Umbilical cord (tissue), 2 donors: ENCODE results near the gene STIL. TPM values are rescaled to one million over a fixed set of nuclear protein-coding genes. Genes with fewer than 3 reads are reported as not detected.
A peak's percentile ranks its signal among the peaks of the same experiment; 100 is the strongest.
"Not testable (repeated sequence)": the region's sequence is repeated elsewhere in the genome, so short reads cannot be mapped to it uniquely, and the experiment has no call there.

Experiments used
- DNase-seq: peaks from one replicate; pipeline ENCODE4 v3.0.0-alpha.2; 2015; ENCODE audit warnings: low spot score
- total RNA-seq: library from RNA; depleted of rRNA; stranded (reverse); fragments of >200 nt; gene quantifications from one replicate; pipeline ENCODE4 v1.2.3, GENCODE V29; 2014; ENCODE audit warnings: low replicate concordance; ENCODE audit not compliant: insufficient read depth

Gene STIL
- total RNA-seq, 1 donor from 2014 or later: 3.6 TPM

DNA sequence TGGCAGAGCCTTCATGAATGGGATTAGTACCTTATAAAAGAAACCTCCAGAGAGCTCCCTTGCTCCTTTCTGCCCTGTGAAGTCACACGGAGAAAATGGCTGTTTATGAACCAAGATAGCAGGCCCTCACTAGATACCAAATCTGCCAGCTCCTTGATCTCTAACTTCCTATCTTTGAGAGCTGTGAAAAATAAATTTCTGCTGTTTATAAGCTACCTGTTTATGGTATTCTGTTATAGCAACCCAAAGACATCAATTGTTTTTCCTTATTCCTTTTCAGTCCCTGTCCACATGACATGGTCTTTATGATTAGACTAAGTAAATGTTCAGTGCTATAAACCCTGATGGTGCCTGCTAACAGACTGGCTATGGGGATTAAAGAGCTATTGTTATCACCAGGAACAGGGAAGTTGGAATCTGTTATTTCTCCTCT, 9.7 kb upstream of the STIL start:
- no peak for DNase-seq

DNA sequence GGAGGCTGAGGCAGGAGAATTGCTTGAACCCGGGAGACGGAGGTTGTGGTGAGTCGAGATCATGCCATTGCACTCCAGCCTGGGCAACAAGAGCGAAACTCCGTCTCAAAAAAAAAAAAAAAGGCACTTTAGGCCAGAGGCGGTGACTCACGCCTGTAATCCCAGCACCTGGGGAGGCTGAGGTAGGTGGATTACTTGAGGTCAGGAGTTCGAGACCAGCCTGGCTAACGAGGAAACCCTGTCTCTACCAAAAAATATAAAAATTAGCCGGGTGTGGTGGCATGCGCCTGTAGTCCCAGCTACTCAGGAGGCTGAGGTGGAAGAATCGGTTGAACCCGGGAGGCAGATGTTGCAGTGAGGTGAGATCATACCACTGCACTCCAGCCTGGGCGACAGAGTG, 6.0 kb upstream of the STIL start:
- not testable (repeated sequence) for DNase-seq

DNA sequence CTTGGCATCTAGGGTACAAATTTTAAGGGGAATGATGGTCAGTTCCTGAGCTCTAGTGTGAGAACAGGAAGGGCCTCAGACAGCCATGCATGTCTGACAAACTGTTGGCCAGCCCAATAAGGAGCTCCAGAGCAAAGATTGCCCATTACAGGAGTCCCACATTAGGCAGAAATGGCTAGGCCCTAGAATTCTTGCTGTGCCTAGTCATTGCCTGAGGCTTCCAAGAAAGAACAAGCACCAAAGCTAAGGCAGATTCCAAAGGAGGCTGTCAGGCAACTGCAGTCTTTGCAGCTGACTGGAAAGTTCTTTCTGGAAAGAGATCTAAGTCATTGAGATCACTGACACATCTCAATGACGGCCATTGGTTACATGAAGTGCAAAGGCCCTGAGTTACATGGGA, 3.9 kb upstream of the STIL start:
- DNase-seq: no peak

DNA sequence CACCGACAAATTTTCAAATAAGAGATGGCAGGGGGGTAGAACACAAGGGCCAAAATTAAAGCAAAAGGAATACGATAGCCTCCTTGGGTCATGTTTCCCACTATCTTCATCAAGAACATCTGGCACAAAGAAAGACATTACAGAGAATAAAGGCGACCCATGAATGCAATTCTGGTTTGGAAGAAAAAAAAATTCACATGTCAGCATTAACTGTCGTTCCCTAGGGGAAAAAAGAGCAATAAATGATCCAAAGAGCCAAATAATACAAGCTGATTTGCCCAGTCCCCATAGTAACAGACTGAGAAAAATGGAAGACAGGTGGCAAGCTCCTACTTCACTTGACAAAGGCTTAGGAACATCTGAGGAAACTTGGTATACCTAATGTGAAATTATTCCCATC, 4.5 kb downstream of the STIL start:
- no peak for DNase-seq

GRCh38 chr1:47302472-47302871, 11.5 kb downstream of the STIL start:
- DNase-seq: no peak

DNA sequence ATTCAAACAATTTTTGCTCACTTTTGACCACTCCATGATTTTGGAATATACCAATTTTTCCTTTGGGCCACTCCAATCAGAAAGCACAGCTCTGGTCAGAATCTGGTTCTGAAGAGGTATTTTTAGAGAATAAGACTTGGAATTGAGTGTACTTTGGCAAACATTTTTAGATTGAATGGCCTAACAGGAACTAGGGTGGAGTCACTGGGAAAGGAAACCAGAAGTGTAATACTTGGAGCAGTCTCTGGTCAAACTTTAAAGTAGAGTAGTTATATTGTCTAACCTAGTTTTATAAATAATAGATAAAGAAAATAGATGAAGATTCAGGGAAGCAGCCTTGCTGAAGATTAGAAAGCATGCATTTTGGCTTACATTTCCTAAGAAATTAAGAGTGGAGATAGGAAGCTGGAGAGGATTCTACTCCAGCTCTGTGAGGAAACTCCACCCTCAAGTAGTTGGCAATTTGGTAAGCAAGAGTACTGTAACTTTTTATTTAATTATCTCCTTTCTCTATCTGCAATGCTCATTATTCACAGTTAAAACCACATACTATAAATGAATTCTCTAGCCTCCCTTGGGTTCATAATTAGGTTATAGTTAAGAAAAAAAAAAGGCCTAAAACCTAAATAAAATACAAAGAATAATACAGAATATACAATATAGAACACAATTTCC, 15.8 kb downstream of the STIL start:
- peak; percentile 8 for DNase-seq

DNA sequence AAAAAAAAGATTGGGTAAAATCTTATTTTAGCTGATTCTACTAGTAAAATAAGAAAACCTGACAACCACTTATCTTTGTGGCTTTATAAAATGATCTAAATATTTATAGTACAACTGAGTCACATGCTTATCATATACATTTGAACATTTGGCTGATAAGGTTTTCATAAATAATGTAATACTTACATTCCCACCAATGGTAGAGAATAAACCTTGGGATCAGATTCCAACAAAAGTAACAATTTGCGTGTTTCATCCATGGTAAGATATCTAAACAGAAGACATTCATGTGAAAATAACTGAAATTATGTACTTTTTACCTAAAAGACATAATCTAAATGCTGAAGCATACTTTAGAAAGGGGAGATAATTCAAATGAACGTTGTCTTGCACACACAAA, 18.4 kb downstream of the STIL start:
- DNase-seq: no peak

- DNase-seq: not testable (repeated sequence)
Observed at GRCh38 chr1:47294863-47295262, 19.1 kb downstream of the STIL start.

DNA sequence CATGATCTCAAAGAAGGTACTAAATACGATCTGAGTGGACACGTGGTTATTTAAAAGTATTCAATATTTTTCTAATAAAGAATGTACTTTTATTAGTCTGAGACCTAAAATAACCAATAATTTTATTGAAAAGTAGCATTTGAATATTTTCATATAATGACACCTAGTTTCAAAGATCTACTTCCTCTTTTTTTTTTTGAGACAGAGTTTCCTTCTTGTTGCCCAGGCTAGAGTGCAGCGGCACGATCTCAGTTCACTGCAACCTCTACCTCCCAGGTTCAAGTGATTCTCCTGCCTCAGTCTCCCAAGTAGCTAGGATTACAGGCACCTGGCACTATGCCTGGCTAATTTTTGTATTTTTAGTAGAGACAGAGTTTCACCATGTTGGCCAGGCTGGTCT, 25.8 kb downstream of the STIL start:
- DNase-seq: not testable (repeated sequence)

GRCh38 chr1:47280142-47280541, 33.8 kb downstream of the STIL start:
- no peak for DNase-seq

- no peak for DNase-seq
Observed at GRCh38 chr1:47276850-47277249, 37.1 kb downstream of the STIL start.

DNA sequence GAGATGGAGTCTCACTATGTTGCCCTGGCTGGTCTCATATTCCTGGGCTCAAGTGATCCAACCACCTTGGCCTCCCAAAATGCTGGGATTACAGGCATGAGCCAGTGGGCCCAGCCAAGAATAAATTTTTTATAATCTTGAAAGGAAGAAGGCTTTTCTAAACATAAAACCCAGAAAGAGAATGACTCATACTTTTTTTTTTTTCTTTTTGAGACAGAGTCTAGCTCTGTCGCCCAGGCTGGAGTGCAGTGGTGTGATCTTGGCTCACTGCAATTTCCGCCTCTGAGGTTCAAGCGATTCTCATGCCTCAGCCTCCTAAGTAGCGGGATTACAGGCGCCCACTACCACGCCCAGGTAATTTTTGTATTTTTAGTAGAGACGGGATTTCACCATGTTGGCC, 38.1 kb downstream of the STIL start:
- not testable (repeated sequence) for DNase-seq

DNA sequence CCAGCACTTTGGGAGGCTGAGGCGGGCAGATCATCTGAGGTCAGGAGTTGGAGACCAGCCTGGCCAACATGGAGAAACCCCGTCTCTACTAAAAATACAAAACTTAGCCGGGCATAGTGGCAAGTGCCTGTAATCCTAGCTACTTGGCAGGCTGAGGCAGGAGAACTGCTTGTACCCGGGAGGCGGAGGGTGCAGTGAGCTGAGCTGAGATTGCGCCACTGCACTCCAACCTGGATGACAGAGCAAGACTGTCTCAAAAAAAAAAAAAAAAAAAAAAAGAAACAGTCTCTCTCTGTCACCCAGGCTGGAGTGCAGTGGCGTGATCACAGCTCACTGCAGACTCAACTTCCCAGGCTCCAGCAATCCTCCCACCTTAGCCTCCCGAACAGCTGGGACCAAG, 48.4 kb downstream of the STIL start:
- DNase-seq: not testable (repeated sequence)

DNA sequence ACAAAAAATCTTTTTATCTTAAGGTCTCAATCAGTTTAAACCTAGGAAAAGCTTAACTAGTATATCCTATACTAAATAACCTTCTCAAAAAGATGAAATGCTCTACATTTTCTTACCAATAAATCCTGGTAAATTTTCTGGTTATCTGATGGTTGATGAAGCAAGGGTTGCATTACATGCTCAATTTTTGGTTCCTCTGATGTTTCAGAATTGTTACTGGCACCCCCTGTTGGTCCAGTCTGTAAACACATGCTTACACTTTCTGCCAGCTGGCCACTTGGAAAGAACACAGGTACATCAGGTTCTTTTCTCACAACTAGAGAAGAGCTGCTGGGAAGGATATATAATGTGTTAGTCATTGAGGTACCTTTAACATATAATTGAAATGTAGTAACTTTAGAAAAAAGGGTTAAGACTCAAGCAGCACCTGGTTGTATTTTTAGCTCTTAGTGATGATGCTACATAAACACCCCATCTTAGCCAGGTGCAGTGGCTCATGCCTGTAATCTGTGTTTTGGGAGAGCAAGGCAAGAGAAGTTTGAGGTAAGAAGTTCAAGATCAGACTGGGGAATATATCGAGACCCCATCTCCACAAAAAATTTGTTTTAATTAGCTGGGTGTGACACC, 51.0 kb downstream of the STIL start:
- peak; percentile 29 for DNase-seq

DNA sequence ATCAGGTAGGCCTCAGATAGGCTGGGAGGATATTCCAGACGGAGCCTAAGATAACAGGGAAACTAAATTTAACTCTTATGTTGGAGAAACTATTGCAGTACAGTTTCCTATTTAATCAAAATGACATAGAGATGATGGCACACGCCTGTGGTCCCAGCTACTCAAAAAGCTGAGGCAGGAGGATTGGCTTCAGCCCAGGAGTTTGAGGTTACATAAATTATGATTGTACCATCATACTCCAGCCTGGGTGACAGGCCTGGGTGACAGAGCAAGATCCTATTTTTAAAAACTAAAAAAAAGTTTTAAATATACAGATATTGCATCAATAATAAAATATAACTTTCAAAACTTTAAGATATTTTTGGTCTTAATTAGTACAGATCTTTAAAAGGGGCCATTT, 56.7 kb downstream of the STIL start:
- DNase-seq: no peak

DNA sequence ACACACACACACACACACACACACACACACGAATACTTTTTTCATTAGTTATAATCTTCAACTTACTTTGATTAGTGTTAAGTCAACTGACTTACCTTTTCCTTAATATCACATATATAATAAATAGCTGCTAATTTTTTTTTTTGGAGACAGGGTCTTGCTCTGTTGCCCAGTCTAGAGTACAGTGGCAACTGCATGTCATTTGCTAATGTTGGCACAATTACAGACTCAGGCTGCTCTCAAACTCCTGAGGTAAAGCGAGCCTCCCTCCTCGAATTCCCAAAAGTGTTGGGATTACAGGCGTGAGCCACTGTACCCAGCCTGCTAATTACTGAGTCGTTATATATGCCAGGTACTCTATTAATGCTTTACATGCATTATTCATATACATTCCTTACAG, 61.2 kb downstream of the STIL start:
- no peak for DNase-seq

GRCh38 chr1:47252369-47252768, 61.6 kb downstream of the STIL start:
- DNase-seq: no peak

GRCh38 chr1:47249755-47250154, 64.2 kb downstream of the STIL start:
- DNase-seq: no peak

- DNase-seq: no peak
Observed at GRCh38 chr1:47244339-47244862, 69.5 kb downstream of the STIL start.

DNA sequence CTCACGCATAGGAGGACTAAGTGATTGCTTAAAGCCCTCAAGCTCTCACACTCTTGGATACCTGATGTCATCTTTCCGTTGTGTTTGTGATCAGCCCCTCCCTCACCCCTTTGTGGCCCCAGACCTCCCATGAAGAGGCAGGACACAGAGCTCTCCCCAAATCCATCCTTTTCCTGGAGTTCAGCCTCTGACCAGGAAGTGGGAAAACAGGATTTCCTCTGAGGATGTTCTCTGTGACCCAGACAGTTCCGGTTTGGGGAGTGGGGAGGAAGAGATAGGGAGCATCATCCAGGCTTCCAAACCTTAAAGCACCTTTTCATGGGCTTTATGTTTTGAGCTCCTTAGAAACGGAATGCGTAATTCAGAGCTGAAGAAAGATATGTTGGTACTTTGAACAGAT, 70.0 kb downstream of the STIL start:
- DNase-seq: no peak

DNA sequence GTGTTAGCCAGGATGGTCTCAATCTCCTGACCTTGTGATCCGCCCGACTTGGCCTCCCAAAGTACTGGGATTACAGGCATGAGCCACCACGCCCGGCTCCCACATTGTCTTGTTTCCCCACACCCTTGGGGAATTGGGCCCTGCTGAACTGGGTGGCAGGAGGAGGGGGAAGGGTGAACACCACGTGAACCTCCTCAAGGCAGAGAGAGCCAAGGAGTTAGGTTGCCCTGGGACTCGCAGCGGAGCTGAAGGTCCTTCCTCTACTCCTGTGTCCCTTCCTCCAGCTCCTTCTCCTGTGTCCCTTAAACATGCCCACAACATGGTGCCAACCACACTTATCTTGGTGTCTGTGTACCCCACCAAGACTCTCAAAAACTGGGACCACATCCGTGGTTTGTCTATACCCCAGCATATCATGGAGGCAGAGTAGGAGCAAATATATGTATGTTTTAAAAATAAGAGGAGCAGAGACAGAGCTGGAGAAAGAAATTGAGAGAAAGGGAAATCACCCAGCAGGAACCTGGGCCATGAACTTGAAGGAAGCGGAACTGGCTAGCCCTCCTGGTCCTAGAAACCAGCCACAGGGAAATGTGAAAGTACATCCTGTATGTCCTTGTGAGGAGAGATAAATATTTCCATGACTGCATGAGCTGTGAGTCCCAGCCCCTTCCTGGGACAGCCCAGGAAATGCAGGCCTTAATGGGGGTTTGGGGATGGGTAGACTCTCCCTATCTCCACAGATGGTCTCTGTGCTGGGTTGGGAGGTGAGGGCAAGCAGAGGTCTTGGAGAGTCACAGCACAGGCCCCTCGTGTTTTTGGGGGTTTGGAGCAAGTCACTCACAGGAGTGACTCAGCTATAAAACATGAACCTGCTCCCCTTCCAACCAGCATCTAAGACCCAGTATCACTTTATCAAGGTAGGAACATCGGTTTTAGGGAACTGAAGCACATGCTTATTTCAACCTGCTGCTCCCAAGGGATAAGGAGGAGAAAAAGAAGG, 72.5 kb downstream of the STIL start:
- DNase-seq: no peak

DNA sequence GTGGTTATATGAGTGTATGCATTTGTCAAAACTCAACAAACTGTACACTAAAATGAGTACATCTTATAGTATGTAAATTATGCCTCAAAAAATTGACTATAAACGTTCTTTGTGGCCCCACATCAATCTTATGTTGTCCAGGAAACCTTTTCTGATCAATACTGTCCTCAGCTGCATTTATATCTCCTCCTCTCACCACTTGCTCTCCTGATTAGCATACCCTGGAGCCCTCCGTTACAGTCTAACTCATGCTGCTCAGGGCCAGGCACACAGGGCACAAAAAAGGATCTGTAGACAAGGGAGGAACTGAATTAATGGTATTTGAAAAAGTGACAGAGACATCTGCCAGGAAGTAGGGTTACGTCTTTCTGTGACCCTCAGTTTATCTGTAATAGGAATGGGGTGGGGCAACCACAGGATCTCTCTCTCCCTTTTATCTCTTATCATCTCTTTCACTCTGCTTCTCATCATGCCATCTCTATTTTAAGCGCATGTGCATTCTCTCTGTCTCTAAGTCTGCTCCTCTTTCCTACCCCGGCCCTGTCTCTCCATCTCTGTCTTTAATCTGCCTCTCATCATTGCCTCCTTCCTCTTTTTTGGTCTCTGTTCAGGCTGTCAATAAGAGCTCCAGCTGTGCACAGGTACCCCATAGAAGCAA, 74.9 kb downstream of the STIL start:
- no peak for DNase-seq
